WERI-Rb-1 (cell line): ENCODE measurements around the gene ALG6.
"Not testable (repeated sequence)": the region's sequence is repeated elsewhere in the genome, so short reads cannot be mapped to it uniquely, and the experiment has no call there.

Source experiments
- DNase-seq: peaks from one replicate; pipeline ENCODE4 v3.0.0-alpha.2; 2020
- H3K27ac ChIP-seq: fragments of 250-450 bp; sonication (Bioruptor Pico); 2 replicates; pipeline ENCODE4 v1.5.1; 2020; ENCODE audit warnings: mild to moderate bottlenecking, moderate library complexity
- H3K27me3 ChIP-seq: fragments of 250-450 bp; sonication (Bioruptor Pico); 2 replicates; pipeline ENCODE4 v1.5.1; 2021; ENCODE audit warnings: mild to moderate bottlenecking, low read depth, moderate library complexity; ENCODE audit not compliant: insufficient read depth, severe bottlenecking
- H3K36me3 ChIP-seq: fragments of 250-450 bp; sonication (Bioruptor Pico); 2 replicates; pipeline ENCODE4 v1.5.1; 2020; ENCODE audit warnings: mild to moderate bottlenecking, moderate library complexity
- H3K4me3 ChIP-seq: 2 replicates; pipeline ENCODE4 v1.5.1; 2011; ENCODE audit warnings: low read depth, mild to moderate bottlenecking, control low read depth, low read length
- H3K9me3 ChIP-seq: fragments of 250-450 bp; sonication (Bioruptor Pico); 2 replicates; pipeline ENCODE4 v1.5.1; 2021; ENCODE audit warnings: mild to moderate bottlenecking, moderate library complexity; ENCODE audit not compliant: severe bottlenecking
- CTCF ChIP-seq: IDR thresholded peaks from 2 replicates; pipeline ENCODE4 v1.5.1; 2011; ENCODE audit warnings: low read depth, mild to moderate bottlenecking, control low read depth, inconsistent platforms, low read length

ALG6 gene

GRCh38 chr1:63343922-63344321 lies 23.5 kb upstream of the ALG6 start:
- TF ChIP-seq CTCF, result no peak
- no peak overlapping the region for H3K4me3 ChIP-seq
- H3K9me3 ChIP-seq, result no peaks in the 10 kb centered on the region
- no peak for DNase-seq
- no peaks in the 10 kb centered on the region for H3K27me3 ChIP-seq
- no peaks in the 10 kb centered on the region for H3K36me3 ChIP-seq
- H3K27ac ChIP-seq, result no peak overlapping the region

GRCh38 chr1:63350320-63350719 lies 17.1 kb upstream of the ALG6 start:
- Histone ChIP-seq H3K27ac (no peak overlapping the region), H3K4me3 (no peak overlapping the region), H3K9me3 (no peaks in the 10 kb centered on the region), H3K36me3 (no peaks in the 10 kb centered on the region), H3K27me3 (no peaks in the 10 kb centered on the region)
- TF ChIP-seq CTCF, result no peak
- no peak for DNase-seq

- Histone ChIP-seq H3K27ac (no peak overlapping the region), H3K36me3 (no peaks in the 10 kb centered on the region), H3K4me3 (no peak overlapping the region), H3K27me3 (no peaks in the 10 kb centered on the region), H3K9me3 (no peaks in the 10 kb centered on the region)
- no peak for TF ChIP-seq CTCF
- no peak for DNase-seq
Measured at GRCh38 chr1:63352736-63353135, 14.7 kb upstream of the ALG6 start.

- H3K27ac ChIP-seq, DNase-seq, H3K4me3 ChIP-seq, H3K9me3 ChIP-seq, H3K36me3 ChIP-seq, H3K27me3 ChIP-seq: not testable (repeated sequence)
Measured at GRCh38 chr1:63356234-63356633, 11.2 kb upstream of the ALG6 start.

GRCh38 chr1:63359561-63359960 lies 7.9 kb upstream of the ALG6 start:
- no peak for DNase-seq
- Histone ChIP-seq H3K27ac (no peak overlapping the region), H3K4me3 (no peak overlapping the region), H3K9me3 (no peaks in the 10 kb centered on the region), H3K36me3 (no peaks in the 10 kb centered on the region), H3K27me3 (no peaks in the 10 kb centered on the region)
- TF ChIP-seq CTCF, result no peak

- Histone ChIP-seq H3K4me3 (no peak overlapping the region), H3K27me3 (no peaks in the 10 kb centered on the region), H3K36me3 (no peaks in the 10 kb centered on the region), H3K27ac (no peak overlapping the region), H3K9me3 (no peaks in the 10 kb centered on the region)
- TF ChIP-seq CTCF, result no peak
- DNase-seq, result no peak
Measured at GRCh38 chr1:63362073-63362472, 5.4 kb upstream of the ALG6 start.

- Histone ChIP-seq H3K9me3 (no peaks in the 10 kb centered on the region), H3K36me3 (no peaks in the 10 kb centered on the region; the same call in 1 of the 2 replicates), H3K4me3 (no peak overlapping the region), H3K27me3 (no peaks in the 10 kb centered on the region), H3K27ac (no peak overlapping the region)
- DNase-seq, result no peak
- TF ChIP-seq CTCF, result no peak
Measured at GRCh38 chr1:63362578-63362977, 4.8 kb upstream of the ALG6 start.
